Epidermal melanocyte (primary cell): ENCODE data around the gene RRP36.

Source experiments
- DNase-seq: peaks from one replicate; pipeline ENCODE4 v3.0.0; 2011; ENCODE audit warnings: low spot score; ENCODE audit not compliant: insufficient read length

RRP36 gene

GRCh38 chr6:43061861-43062260, 40.4 kb downstream of the RRP36 start:
- DNase-seq = no peak

GRCh38 chr6:43062818-43063217, 41.4 kb downstream of the RRP36 start:
- DNase-seq = no peak

GRCh38 chr6:43070028-43070632, 48.7 kb downstream of the RRP36 start:
- DNase-seq = peak; percentile 80

- DNase-seq = no peak
These were observed 53.6 kb downstream of the RRP36 start for GRCh38 chr6:43074847-43075669.

- DNase-seq = no peak
These were observed 54.4 kb downstream of the RRP36 start, which contains the start of gene PTK7 for GRCh38 chr6:43075670-43076463. Gene PTK7 (plus strand): TSS chr6:43076314. CDS start chr6:43076489, 175 bp downstream.

GRCh38 chr6:43076464-43077332, 55.3 kb downstream of the RRP36 start:
- no peak for DNase-seq

GRCh38 chr6:43077333-43077809, 55.9 kb downstream of the RRP36 start:
- no peak for DNase-seq

- no peak for DNase-seq
These were observed 56.6 kb downstream of the RRP36 start for GRCh38 chr6:43077981-43078511.

- DNase-seq = no peak
These were observed 57.3 kb downstream of the RRP36 start for GRCh38 chr6:43078691-43079090.
